Thyroid gland (tissue), 4 donors: ENCODE measurements around the gene FCER2.

Experiments used
- CTCF ChIP-seq, 6 experiments: fragments of 200-600 bp in 3 of 6; fragments of 450-650 bp in 3 of 6; sonication (generic) in 3 of 6; IDR thresholded peaks; one replicate each; pipeline ENCODE4 v1.5.1; 2016 to 2019; ENCODE audit warnings: antibody characterized with exemption in 6 of 6, mild to moderate bottlenecking in 2 of 6, inconsistent platforms in 1 of 6, moderate library complexity in 1 of 6
- POLR2A ChIP-seq, 2 donors: fragments of 450-650 bp; IDR thresholded peaks; one replicate each; pipeline ENCODE4 v1.6.1; 2017; ENCODE audit warnings: antibody characterized with exemption in 2 of 2, mild to moderate bottlenecking in 2 of 2, moderate library complexity in 1 of 2

- no peak for TF ChIP-seq CTCF (IDR thresholded peaks at IDR 0.05)
- no peak for TF ChIP-seq POLR2A (IDR thresholded peaks at IDR 0.05)
These were observed 8.1 kb upstream of the FCER2 start for GRCh38 chr19:7709932-7710460.
